Measurements from ENCODE around the gene CMC4. TPM values are rescaled to one million over a fixed set of nuclear protein-coding genes. Genes with fewer than 3 reads are reported as not detected.

The CMC4 gene
- total RNA-seq, 1 donor = 13.8 TPM

GRCh38 chrX:155046129-155046810 lies 24.7 kb downstream of the CMC4 start:
- TF ChIP-seq CTCF (IDR thresholded peaks at IDR 0.05; ENCODE audit: insufficient read depth, low read depth, low read length) = no peak
- no peak overlapping the region for H3K4me3 ChIP-seq (ENCODE audit: low read depth, low read length)
- DNase-seq (ENCODE audit: low read depth) = no peak

- no peak for DNase-seq (ENCODE audit: low read depth)
- no peak overlapping the region for H3K4me3 ChIP-seq (ENCODE audit: low read depth, low read length)
- no peak for TF ChIP-seq CTCF (IDR thresholded peaks at IDR 0.05; ENCODE audit: insufficient read depth, low read depth, low read length)
Observed at GRCh38 chrX:155035688-155036087, 35.2 kb downstream of the CMC4 start.

- peak; percentile 4 for DNase-seq (ENCODE audit: low read depth)
- no peak for TF ChIP-seq CTCF (IDR thresholded peaks at IDR 0.05; ENCODE audit: insufficient read depth, low read depth, low read length)
- no peak overlapping the region for H3K4me3 ChIP-seq (ENCODE audit: low read depth, low read length)
Observed at GRCh38 chrX:155031657-155032056, 39.3 kb downstream of the CMC4 start.

- H3K4me3 ChIP-seq (ENCODE audit: low read depth, low read length) = no peak overlapping the region
- DNase-seq (ENCODE audit: low read depth) = peak; percentile 26
Observed at GRCh38 chrX:155028877-155029291, 42.1 kb downstream of the CMC4 start.

GRCh38 chrX:155028129-155028528 lies 42.8 kb downstream of the CMC4 start:
- no peak for TF ChIP-seq CTCF (IDR thresholded peaks at IDR 0.05; ENCODE audit: insufficient read depth, low read depth, low read length)
- H3K4me3 ChIP-seq (ENCODE audit: low read depth, low read length) = peak overlapping the region; percentile 75
- DNase-seq (ENCODE audit: low read depth) = no peak

More at GRCh38 chrX:155028877-155029291, 42.1 kb downstream of the CMC4 start:
- TF ChIP-seq CTCF (IDR thresholded peaks at IDR 0.05; ENCODE audit: insufficient read depth, low read depth, low read length) = no peak

GRCh38 chrX:155027509-155028066 lies 43.3 kb downstream of the CMC4 start:
- DNase-seq (ENCODE audit: low read depth) = peak; percentile 84
- no peak for TF ChIP-seq CTCF (IDR thresholded peaks at IDR 0.05; ENCODE audit: insufficient read depth, low read depth, low read length)
- peak overlapping the region; percentile 75 for H3K4me3 ChIP-seq (ENCODE audit: low read depth, low read length)
